ENCODE data around the gene PDCD1.
"Not testable (repeated sequence)": the region's sequence is repeated elsewhere in the genome, so short reads cannot be mapped to it uniquely, and the experiment has no call there.

PDCD1 gene

DNA sequence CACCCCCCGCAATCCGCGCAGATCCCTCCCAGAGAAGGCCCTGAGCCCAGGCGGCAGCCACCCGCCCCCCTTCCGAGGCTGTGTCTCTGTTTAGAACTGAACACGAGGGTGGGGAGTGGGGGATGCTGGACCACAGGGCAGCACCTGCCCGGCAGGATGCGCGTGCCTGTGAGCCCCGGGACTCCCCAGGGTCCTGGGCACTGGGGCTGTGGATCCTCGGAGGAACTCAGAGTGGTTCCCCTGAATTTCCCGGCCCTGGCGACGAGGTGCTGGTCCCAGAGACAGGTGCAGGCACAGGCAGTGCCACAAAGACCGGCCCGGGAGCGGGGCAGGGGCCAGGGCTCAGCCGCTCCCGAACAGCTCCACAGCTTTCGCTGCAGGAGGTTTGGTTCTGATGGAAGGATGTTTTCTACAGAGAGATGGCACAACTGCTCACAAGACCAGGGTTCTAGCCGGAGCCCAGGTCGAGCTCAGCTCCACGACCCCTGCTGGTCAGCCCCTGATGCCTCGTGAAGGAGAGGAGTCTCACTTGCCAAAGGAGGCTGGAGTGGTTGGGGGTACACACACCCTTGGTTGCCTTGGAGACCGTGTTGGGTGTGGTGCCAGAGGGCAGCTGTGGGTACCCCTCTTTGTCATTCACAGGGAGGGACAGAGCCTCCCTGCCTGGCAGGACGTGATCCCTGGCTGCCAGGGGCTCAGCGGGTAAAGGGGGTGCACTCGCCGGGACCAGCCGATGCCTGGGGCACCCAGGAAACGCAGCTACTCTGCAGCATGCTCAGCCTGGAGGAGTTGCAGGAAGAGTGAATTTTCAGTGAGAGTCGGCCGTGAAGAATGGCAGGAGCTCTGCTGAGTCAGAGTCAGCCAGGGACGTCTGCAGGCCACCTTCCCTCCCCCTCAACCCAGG, 54.1 kb downstream of the PDCD1 start:
- DNase-seq (ENCODE audit: extremely low read depth, low read depth) = no peak
- TF ChIP-seq, protein P1, sequence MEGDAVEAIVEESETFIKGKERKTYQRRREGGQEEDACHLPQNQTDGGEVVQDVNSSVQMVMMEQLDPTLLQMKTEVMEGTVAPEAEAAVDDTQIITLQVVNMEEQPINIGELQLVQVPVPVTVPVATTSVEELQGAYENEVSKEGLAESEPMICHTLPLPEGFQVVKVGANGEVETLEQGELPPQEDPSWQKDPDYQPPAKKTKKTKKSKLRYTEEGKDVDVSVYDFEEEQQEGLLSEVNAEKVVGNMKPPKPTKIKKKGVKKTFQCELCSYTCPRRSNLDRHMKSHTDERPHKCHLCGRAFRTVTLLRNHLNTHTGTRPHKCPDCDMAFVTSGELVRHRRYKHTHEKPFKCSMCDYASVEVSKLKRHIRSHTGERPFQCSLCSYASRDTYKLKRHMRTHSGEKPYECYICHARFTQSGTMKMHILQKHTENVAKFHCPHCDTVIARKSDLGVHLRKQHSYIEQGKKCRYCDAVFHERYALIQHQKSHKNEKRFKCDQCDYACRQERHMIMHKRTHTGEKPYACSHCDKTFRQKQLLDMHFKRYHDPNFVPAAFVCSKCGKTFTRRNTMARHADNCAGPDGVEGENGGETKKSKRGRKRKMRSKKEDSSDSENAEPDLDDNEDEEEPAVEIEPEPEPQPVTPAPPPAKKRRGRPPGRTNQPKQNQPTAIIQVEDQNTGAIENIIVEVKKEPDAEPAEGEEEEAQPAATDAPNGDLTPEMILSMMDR (IDR thresholded peaks at IDR 0.05; ENCODE audit: low read depth, low read length, missing control alignments) = no peak
- H3K4me3 ChIP-seq (replicated peaks; ENCODE audit: low read depth, low read length) = peak overlapping the region; percentile 34

DNA sequence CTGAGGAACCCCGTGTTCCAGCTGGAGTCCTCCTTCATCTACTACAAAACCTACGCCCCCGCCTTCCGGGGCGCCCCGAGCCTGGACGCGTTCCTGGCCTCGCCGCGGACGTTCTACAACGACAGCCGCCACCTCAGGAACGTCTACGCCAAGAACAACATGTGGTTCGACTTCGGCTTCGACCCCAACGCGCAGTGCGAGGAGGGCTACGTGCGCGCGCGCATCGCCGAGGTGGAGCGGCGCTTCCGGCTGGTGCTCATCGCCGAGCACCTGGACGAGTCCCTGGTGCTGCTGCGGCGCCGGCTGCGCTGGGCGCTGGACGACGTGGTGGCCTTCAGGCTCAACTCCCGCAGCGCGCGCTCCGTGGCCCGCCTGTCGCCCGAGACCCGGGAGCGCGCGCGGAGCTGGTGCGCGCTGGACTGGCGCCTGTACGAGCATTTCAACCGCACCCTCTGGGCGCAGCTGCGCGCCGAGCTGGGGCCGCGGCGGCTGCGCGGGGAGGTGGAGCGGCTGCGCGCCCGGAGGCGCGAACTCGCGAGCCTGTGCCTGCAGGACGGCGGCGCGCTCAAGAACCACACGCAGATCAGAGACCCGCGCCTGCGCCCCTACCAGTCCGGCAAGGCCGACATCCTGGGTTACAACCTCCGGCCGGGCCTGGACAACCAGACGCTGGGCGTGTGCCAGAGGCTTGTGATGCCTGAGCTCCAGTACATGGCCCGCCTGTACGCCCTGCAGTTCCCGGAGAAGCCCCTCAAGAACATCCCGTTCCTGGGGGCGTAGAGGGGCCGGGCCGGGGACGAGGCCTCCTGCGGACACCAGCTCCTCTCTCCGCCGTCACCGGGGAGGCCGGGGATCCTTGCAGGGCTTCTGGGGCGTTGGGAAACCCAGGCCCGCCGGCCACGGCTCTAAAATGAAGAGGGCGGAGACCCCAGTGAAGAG, 55.0 kb downstream of the PDCD1 start:
- no peak for DNase-seq (ENCODE audit: extremely low read depth, low read depth)

DNA sequence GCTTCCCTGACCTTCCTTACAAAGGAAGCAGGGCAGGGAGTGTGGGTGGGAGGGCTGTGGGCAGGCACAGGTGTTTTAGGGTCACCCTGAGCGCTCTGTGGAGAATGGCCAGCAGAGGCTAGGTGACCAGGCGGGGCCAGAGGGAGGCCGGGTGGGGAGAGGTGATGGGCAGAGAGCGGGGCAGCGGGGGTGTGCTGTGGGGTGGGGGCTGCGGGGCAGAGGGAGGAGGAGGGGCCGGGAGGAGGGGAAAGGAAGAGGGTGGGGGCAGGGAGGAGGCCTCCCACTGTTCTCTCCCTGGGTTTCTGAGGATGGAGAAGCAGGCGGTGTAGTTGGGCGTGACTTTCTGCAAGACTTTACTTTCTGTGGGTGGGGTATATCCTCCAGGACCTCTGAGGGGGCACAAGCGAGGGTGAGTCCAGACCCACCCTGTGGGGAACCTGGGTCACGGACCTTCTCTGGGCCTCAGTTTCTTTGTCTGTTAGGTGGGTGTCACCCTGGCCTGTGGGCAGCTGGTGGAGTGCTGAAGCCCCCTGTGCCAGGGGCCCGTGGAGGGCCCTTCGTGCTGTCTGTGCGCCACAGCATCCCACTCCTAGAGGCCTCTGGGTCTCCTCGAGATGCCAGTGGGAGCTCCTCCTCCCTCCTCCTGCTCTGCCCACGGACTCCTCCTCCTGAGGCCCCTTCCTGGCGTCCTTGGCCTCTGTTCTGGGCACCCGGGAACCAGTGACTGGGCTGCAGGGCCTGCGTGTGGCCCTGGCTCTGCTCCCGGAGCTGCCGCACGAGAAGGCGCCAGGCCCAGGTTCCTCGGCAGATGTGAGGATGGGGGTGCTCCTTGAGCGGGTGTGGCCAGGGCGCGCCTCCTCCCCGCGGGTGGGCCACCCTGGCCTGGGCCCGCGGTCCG, 56.0 kb downstream of the PDCD1 start:
- peak overlapping the region; percentile 34 for H3K4me3 ChIP-seq (replicated peaks; ENCODE audit: low read depth, low read length)
- TF ChIP-seq, protein P1 (IDR thresholded peaks at IDR 0.05; ENCODE audit: low read depth, low read length, missing control alignments) = no peak
- no peak for DNase-seq (ENCODE audit: extremely low read depth, low read depth)

More for the DNA sequence above, 55.0 kb downstream of the PDCD1 start:
- H3K4me3 ChIP-seq (replicated peaks; ENCODE audit: low read depth, low read length) = peak overlapping the region; percentile 34
- TF ChIP-seq, protein P1 (IDR thresholded peaks at IDR 0.05; ENCODE audit: low read depth, low read length, missing control alignments) = no peak

DNA sequence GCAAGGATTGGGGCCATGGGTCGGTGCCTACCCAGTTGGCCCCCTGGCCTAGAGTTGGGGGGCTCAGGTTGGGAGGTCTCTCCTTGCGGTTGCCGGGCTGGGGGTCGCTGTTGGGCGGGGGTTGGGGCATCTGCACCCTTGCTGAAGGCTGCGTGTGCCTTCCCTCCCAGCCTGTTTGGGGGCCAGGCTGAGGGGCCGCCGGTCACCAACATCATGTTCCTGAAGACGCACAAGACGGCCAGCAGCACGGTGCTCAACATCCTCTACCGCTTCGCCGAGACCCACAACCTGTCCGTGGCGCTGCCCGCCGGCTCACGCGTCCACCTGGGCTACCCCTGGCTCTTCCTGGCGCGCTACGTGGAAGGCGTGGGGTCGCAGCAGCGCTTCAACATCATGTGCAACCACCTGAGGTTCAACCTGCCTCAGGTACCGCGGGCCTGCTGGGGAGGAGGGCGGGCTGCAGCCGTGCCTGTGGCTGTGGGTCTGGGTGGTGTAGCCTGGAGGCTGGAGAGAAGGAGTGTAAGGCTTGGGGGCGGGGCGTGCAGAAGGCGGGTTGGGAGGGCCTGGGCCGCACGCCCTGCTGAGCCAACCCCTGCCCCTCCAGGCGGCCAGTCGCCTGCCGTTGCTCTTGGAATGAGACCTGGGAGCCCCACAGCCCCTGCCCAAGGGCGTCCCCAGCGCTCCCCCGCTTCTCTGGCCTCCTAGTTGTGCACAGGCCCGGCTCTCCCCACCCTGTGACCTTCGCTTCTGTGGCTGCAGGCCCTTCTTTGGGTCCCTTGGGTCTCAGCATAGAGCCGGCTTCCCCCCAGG, 56.9 kb downstream of the PDCD1 start:
- DNase-seq (ENCODE audit: extremely low read depth, low read depth) = no peak
- TF ChIP-seq, protein P1 (IDR thresholded peaks at IDR 0.05; ENCODE audit: low read depth, low read length, missing control alignments) = no peak
- H3K4me3 ChIP-seq (replicated peaks; ENCODE audit: low read depth, low read length) = no peak overlapping the region

DNA sequence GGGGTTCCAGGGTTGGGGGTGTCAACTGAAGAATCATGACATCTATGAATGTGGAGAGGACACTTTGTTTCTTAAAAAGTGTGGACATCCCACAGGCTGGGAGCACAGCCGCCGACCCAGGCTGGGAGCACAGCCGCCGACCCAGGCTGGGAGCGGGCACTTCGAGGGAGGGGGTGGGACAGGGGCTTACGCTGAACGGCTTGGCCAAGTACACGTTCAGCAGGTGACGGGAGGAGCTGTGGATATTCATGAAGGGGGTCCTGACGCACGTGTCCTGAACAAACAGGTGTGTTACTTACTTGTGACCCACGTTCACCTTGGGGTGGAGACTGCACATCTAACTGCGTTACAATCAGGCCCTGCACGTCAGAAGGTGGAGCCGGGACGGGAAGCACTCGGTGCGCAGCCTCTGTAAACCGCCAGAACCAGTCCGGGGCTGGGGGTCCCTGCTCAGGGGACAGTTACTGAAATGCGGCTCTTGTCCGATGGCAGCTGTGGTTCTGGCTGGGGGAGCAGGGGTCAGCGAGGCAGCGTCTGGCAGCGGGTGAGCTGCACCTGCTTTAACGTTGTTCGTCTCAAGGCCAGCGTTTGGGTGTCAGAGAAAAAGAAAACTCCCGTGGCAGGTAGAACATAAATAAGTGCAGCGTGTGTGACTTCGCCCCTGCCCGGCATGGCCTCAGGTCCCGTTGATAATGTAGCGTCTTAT, 58.3 kb downstream of the PDCD1 start:
- not testable (repeated sequence) for H3K4me3 ChIP-seq (replicated peaks; ENCODE audit: low read depth, low read length); DNase-seq (ENCODE audit: extremely low read depth, low read depth)

All from HFF-Myc (cell line).